Activated naive CD4-positive, alpha-beta T cell treated with anti-CD3 and anti-CD28 coated beads, Interleukin-2, amount 50 U/mL, for 72 hours (primary cell): Measurements from ENCODE around the gene MATCAP1. TPM values are rescaled to one million over a fixed set of nuclear protein-coding genes. Genes with fewer than 3 reads are reported as not detected.
A peak's percentile ranks its signal among the peaks of the same experiment; 100 is the strongest.

Experiments used
- ATAC-seq, 2 donors: fragments of 150-1000 bp; cut with Tn5 transposase; 2 replicates each; pipeline ENCODE4 v1.10.0; 2021; ENCODE audit warnings: mild to moderate bottlenecking in 2 of 2, moderate library complexity in 2 of 2
- DNase-seq, 2 donors: peaks; one replicate each; pipeline ENCODE4 v3.0.0; 2021 to 2022; ENCODE audit warnings: low spot score in 2 of 2
- H3K27ac Mint-ChIP-seq, 2 donors: one replicate each; pipeline ENCODE4 v1.8.0; 2022; ENCODE audit warnings: mild to moderate bottlenecking in 2 of 2, mixed read lengths in 2 of 2
- H3K36me3 Mint-ChIP-seq, 2 donors: one replicate each; pipeline ENCODE4 v1.8.0; 2022; ENCODE audit warnings: mixed read lengths in 2 of 2
- H3K9me3 Mint-ChIP-seq, 2 donors: one replicate each; pipeline ENCODE4 v1.8.0; 2022; ENCODE audit warnings: mixed read lengths in 2 of 2
- total RNA-seq, 2 donors: library from RNA; stranded (reverse); gene quantifications; one replicate each; pipeline ENCODE4 v1.2.3, GENCODE V29; 2022

The MATCAP1 gene
- total RNA-seq, 2 donors from 2014 or later, result 26.3 to 63.5 TPM

GRCh38 chr16:67157892-67158635, 25.7 kb downstream of the MATCAP1 start:
- H3K36me3 Mint-ChIP-seq, result peaks cover 5 to 37% of the 10 kb centered on the region in 2 donors
- H3K9me3 Mint-ChIP-seq, result no peaks in the 10 kb centered on the region
- no peak for DNase-seq
- ATAC-seq, result no peak
- peak overlapping the region; percentile 90 to 93 for H3K27ac Mint-ChIP-seq

- DNase-seq, result no peak
- Mint-ChIP-seq H3K27ac (no peak overlapping the region), H3K9me3 (no peaks in the 10 kb centered on the region), H3K36me3 (peaks cover 5 to 31% of the 10 kb centered on the region in 2 donors)
- ATAC-seq, result no peak
Observed at GRCh38 chr16:67157106-67157748, 26.5 kb downstream of the MATCAP1 start.

GRCh38 chr16:67156143-67156844, 27.5 kb downstream of the MATCAP1 start:
- H3K9me3 Mint-ChIP-seq, result no peaks in the 10 kb centered on the region
- H3K27ac Mint-ChIP-seq, result no peak overlapping the region
- DNase-seq, result no peak
- H3K36me3 Mint-ChIP-seq, result peaks cover 5 to 24% of the 10 kb centered on the region in 2 donors
- no peak for ATAC-seq

- no peak overlapping the region for H3K27ac Mint-ChIP-seq
- no peaks in the 10 kb centered on the region for H3K9me3 Mint-ChIP-seq
- DNase-seq (peak; percentile 82 to 92), ATAC-seq (peak; percentile 42 to 51)
- peaks cover 0 to 18% of the 10 kb centered on the region in 2 donors for H3K36me3 Mint-ChIP-seq
Observed at GRCh38 chr16:67155295-67156142, 28.2 kb downstream of the MATCAP1 start.

- no peaks in the 10 kb centered on the region for H3K9me3 Mint-ChIP-seq
- no peak for ATAC-seq
- DNase-seq, result no peak
- no peak overlapping the region for H3K27ac Mint-ChIP-seq
- H3K36me3 Mint-ChIP-seq, result peaks cover 0 to 18% of the 10 kb centered on the region in 2 donors
Observed at GRCh38 chr16:67154578-67155294, 29.0 kb downstream of the MATCAP1 start.

GRCh38 chr16:67151431-67152097, 32.2 kb downstream of the MATCAP1 start:
- DNase-seq (no peak), ATAC-seq (no peak)
- Mint-ChIP-seq H3K36me3 (peaks cover 17 to 23% of the 10 kb centered on the region in 2 donors), H3K9me3 (no peaks in the 10 kb centered on the region), H3K27ac (no peak overlapping the region)

- no peaks in the 10 kb centered on the region for H3K9me3 Mint-ChIP-seq
- peak; percentile 38 to 55 for ATAC-seq
- peak within 1 kb of the TSS in 1 of 2 donors; percentile 44 for H3K27ac Mint-ChIP-seq
- no peak for DNase-seq
- H3K36me3 Mint-ChIP-seq, result peaks cover 23% of the 10 kb centered on the region in 2 donors
Observed at GRCh38 chr16:67150833-67151396, 32.8 kb downstream of the MATCAP1 start, which contains the start of gene B3GNT9. TSS of gene B3GNT9 (minus strand) at chr16:67150998. CDS start at chr16:67150485, 513 bp downstream.

GRCh38 chr16:67150047-67150832, 33.5 kb downstream of the MATCAP1 start:
- Mint-ChIP-seq H3K9me3 (no peaks in the 10 kb centered on the region), H3K36me3 (peaks cover 21 to 27% of the 10 kb centered on the region in 2 donors), H3K27ac (no peak overlapping the region)
- DNase-seq, result no peak
- ATAC-seq, result peak; percentile 69 to 77

- Mint-ChIP-seq H3K9me3 (no peaks in the 10 kb centered on the region), H3K36me3 (peaks cover 18 to 31% of the 10 kb centered on the region in 2 donors), H3K27ac (peak overlapping the region in 1 of 2 donors; percentile 29)
- ATAC-seq (no peak), DNase-seq (no peak)
Observed at GRCh38 chr16:67149276-67150046, 34.3 kb downstream of the MATCAP1 start.

- DNase-seq (no peak), ATAC-seq (no peak)
- peak overlapping the region in 1 of 2 donors; percentile 29 for H3K27ac Mint-ChIP-seq
- H3K36me3 Mint-ChIP-seq, result peaks cover 18 to 32% of the 10 kb centered on the region in 2 donors
- no peaks in the 10 kb centered on the region for H3K9me3 Mint-ChIP-seq
Observed at GRCh38 chr16:67148656-67149275, 35.0 kb downstream of the MATCAP1 start.

- H3K36me3 Mint-ChIP-seq, result peaks cover 18 to 32% of the 10 kb centered on the region in 2 donors
- DNase-seq, result no peak
- no peak for ATAC-seq
- H3K27ac Mint-ChIP-seq, result peak overlapping the region in 1 of 2 donors; percentile 62
- no peaks in the 10 kb centered on the region for H3K9me3 Mint-ChIP-seq
Observed at GRCh38 chr16:67148221-67148620, 35.5 kb downstream of the MATCAP1 start.

- Mint-ChIP-seq H3K27ac (no peak overlapping the region), H3K9me3 (no peaks in the 10 kb centered on the region), H3K36me3 (peaks cover 18 to 32% of the 10 kb centered on the region in 2 donors)
- no peak for DNase-seq
- ATAC-seq, result no peak
Observed at GRCh38 chr16:67147437-67148140, 36.2 kb downstream of the MATCAP1 start.
